Loucy (cell line): ENCODE measurements around the gene ATP9A.

Experiments
- H2AFZ ChIP-seq: fragments of 200-600 bp; sonication (generic); 2 replicates; pipeline ENCODE4 v1.6.0; 2016; ENCODE audit warnings: antibody characterized with exemption, mild to moderate bottlenecking, low read length, moderate library complexity
- H3F3A ChIP-seq: fragments of 200-600 bp; 2 replicates; pipeline ENCODE4 v1.6.0; 2016; ENCODE audit warnings: antibody characterized with exemption, low read depth, mild to moderate bottlenecking
- H3K27me3 ChIP-seq: fragments of 200-600 bp; sonication (generic); 2 replicates; pipeline ENCODE4 v1.6.1; 2014; ENCODE audit warnings: low read length, mild to moderate bottlenecking; ENCODE audit not compliant: insufficient read depth, poor library complexity, severe bottlenecking
- H3K36me3 ChIP-seq: fragments of 200-600 bp; sonication (generic); 2 replicates; pipeline ENCODE4 v1.6.1; 2016; ENCODE audit warnings: low read length; ENCODE audit not compliant: insufficient read depth
- H3K4me1 ChIP-seq: fragments of 200-600 bp; sonication (generic); 2 replicates; pipeline ENCODE4 v1.5.1; 2014; ENCODE audit warnings: low read length, mild to moderate bottlenecking; ENCODE audit not compliant: insufficient read depth, poor library complexity, severe bottlenecking
- H3K4me2 ChIP-seq: fragments of 200-600 bp; sonication (generic); 2 replicates; pipeline ENCODE4 v1.6.0; 2014; ENCODE audit warnings: antibody characterized with exemption, low read length, low read depth, mild to moderate bottlenecking; ENCODE audit not compliant: poor library complexity, severe bottlenecking
- H3K4me3 ChIP-seq: fragments of 200-600 bp; sonication (generic); 2 replicates; pipeline ENCODE4 v1.5.1; 2014; ENCODE audit warnings: low read length, mild to moderate bottlenecking, mixed read lengths; ENCODE audit not compliant: poor library complexity, severe bottlenecking
- H3K79me2 ChIP-seq: fragments of 200-600 bp; sonication (generic); 2 replicates; pipeline ENCODE4 v1.6.1; 2014; ENCODE audit warnings: low read length; ENCODE audit not compliant: insufficient read depth
- H3K9ac ChIP-seq: fragments of 200-600 bp; sonication (generic); 2 replicates; pipeline ENCODE4 v1.6.0; 2014; ENCODE audit warnings: mild to moderate bottlenecking, low read depth, low read length, moderate library complexity; ENCODE audit not compliant: poor library complexity, severe bottlenecking
- H3K9me2 ChIP-seq: fragments of 200-600 bp; sonication (generic); replicated peaks from 2 replicates; pipeline ENCODE4 v1.6.1; 2016; ENCODE audit warnings: low read depth, low read length, mixed read lengths
- H3K9me3 ChIP-seq: fragments of 200-600 bp; sonication (generic); 2 replicates; pipeline ENCODE4 v1.6.1; 2014; ENCODE audit warnings: mild to moderate bottlenecking, antibody characterized with exemption, low read length, low read depth; ENCODE audit not compliant: insufficient read depth
- H4K20me1 ChIP-seq: fragments of 200-600 bp; sonication (generic); 2 replicates; pipeline ENCODE4 v1.6.0; 2014; ENCODE audit warnings: antibody characterized with exemption, low read length, mild to moderate bottlenecking; ENCODE audit not compliant: insufficient read depth, poor library complexity, severe bottlenecking
- EZH2phosphoT487 ChIP-seq: fragments of 200-600 bp; IDR thresholded peaks from 2 replicates; pipeline ENCODE4 v1.6.1; 2018; ENCODE audit warnings: antibody characterized with exemption, mild to moderate bottlenecking, moderate library complexity, borderline replicate concordance
- TF ChIP-seq, protein P1 (sequence below): fragments of 200-600 bp; sonication (generic); conservative IDR thresholded peaks from 2 replicates; pipeline ENCODE4 v1.5.1; 2014; ENCODE audit warnings: mild to moderate bottlenecking, antibody characterized with exemption, low read length

Gene ATP9A

DNA sequence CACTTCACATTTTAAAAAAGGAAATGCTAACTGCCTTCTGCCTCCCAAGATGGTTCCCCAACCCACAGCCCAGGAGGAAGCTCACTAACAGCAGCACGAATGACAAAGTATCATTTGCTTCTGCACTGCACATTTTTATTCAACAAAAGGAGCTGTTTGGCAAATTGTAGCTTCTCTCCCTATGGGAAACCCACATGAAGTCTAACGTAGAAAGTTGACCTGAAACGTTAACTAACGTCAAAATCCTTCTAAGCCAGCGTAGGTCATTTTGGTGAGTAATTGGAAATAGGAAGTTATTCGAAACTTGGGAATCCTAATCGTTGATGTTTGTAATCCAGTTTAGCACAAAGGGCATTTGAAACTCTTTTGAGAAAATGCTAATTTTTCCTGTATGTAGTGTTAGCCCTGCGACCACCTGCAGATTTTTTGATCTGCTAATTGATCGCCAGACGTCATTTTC is 31.2 kb upstream of the ATP9A start:
- H3K9me2 ChIP-seq: no peaks in the 10 kb centered on the region
- H3K27me3 ChIP-seq: no peaks in the 10 kb centered on the region
- no peak overlapping the region for H3K4me3 ChIP-seq
- no peaks in the 10 kb centered on the region for H4K20me1 ChIP-seq
- no peaks in the 10 kb centered on the region for H3K36me3 ChIP-seq
- no peaks in the 10 kb centered on the region for H3K9me3 ChIP-seq
- no peaks in the 10 kb centered on the region for H3F3A ChIP-seq
- no peak overlapping the region for H3K9ac ChIP-seq
- no peak for TF ChIP-seq EZH2phosphoT487
- TF ChIP-seq, protein P1, sequence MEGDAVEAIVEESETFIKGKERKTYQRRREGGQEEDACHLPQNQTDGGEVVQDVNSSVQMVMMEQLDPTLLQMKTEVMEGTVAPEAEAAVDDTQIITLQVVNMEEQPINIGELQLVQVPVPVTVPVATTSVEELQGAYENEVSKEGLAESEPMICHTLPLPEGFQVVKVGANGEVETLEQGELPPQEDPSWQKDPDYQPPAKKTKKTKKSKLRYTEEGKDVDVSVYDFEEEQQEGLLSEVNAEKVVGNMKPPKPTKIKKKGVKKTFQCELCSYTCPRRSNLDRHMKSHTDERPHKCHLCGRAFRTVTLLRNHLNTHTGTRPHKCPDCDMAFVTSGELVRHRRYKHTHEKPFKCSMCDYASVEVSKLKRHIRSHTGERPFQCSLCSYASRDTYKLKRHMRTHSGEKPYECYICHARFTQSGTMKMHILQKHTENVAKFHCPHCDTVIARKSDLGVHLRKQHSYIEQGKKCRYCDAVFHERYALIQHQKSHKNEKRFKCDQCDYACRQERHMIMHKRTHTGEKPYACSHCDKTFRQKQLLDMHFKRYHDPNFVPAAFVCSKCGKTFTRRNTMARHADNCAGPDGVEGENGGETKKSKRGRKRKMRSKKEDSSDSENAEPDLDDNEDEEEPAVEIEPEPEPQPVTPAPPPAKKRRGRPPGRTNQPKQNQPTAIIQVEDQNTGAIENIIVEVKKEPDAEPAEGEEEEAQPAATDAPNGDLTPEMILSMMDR: no peak
- no peaks in the 10 kb centered on the region for H3K79me2 ChIP-seq
- H2AFZ ChIP-seq: peak overlapping the region; percentile 38
- peaks cover 21% of the 10 kb centered on the region for H3K4me1 ChIP-seq
- H3K4me2 ChIP-seq: no peak overlapping the region

DNA sequence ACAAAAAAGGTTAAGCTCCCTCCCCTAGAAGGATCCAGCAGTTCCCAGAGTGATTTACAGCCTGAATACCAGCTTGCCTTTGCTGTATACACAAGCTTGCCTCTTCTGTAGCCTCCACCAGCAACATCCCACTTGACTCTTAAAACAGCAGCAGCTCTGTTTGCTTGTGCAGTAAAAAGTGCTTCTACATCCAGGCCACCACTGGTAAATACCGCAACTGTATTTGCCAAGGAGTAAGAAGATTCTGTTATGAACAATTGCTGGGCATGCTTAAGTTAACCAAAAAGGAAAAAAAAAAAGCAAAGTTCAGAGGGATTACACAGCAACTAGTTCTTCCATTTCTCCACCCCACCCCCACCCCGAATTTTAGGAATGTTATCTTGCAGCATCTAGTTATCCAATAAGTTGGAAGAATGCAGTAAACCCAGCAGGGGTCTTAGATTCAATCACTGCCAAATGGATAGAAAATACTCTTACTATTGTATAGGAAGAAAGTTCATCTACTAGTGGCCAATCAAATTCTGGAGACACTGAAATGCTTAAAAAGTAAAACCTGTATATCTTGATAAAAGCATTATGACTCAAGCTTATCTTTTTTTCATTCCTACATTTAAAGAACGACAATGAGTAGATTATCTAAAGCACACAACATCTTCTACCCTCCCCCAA is 29.3 kb upstream of the ATP9A start:
- TF ChIP-seq EZH2phosphoT487: no peak
- TF ChIP-seq, protein P1: no peak
- no peak overlapping the region for H3K4me3 ChIP-seq
- H3K4me2 ChIP-seq: no peak overlapping the region
- no peaks in the 10 kb centered on the region for H4K20me1 ChIP-seq
- H3K36me3 ChIP-seq: no peaks in the 10 kb centered on the region
- no peaks in the 10 kb centered on the region for H3K9me3 ChIP-seq
- no peaks in the 10 kb centered on the region for H3K79me2 ChIP-seq
- no peaks in the 10 kb centered on the region for H3K9me2 ChIP-seq
- no peaks in the 10 kb centered on the region for H3K27me3 ChIP-seq
- H3K9ac ChIP-seq: no peak overlapping the region
- peak overlapping the region; percentile 51; the same call in 1 of the 2 replicates for H2AFZ ChIP-seq
- peaks cover 21% of the 10 kb centered on the region for H3K4me1 ChIP-seq
- H3F3A ChIP-seq: no peaks in the 10 kb centered on the region

DNA sequence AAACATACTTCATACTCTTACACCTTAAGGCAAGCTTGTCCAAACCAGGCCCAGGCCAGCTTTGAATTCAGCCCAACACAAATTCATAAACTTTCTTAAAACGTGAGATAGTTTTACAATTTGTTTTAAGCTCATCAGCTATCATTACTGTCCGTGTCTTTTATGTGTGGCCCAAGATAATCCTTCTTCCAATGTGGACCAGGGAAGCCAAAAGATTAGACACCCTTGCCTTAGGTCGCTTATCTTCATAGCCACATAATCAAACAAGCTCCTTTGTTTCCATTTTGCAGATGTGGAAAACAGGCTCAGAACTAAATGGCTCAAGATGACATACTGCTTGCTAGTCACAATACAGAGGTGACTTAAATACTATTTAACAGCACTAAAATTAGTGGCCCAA is 28.1 kb upstream of the ATP9A start:
- Histone ChIP-seq H3F3A (no peaks in the 10 kb centered on the region), H3K9ac (no peak overlapping the region), H3K4me3 (no peak overlapping the region), H3K4me1 (peaks cover 21% of the 10 kb centered on the region), H3K36me3 (no peaks in the 10 kb centered on the region), H3K79me2 (no peaks in the 10 kb centered on the region), H2AFZ (no peak overlapping the region), H4K20me1 (no peaks in the 10 kb centered on the region), H3K9me3 (no peaks in the 10 kb centered on the region), H3K9me2 (no peaks in the 10 kb centered on the region), H3K27me3 (no peaks in the 10 kb centered on the region), H3K4me2 (no peak overlapping the region)
- no peak for TF ChIP-seq EZH2phosphoT487
- TF ChIP-seq, protein P1: no peak
